Measurements from ENCODE around the gene UCP3. TPM values are rescaled to one million over a fixed set of nuclear protein-coding genes. Genes with fewer than 3 reads are reported as not detected.

UCP3 gene
- total and polyA plus RNA-seq, 10 of the 15 experiments (the other 5 are each of a cell fraction or from before 2014, with no cell fraction given), result 0.02 to 1.9 (median 0.94) TPM

- TF ChIP-seq USF2 (IDR thresholded peaks at IDR 0.05; ENCODE audit: borderline replicate concordance, low read depth, low read length) (no peak), RFX5 (IDR thresholded peaks at IDR 0.05; ENCODE audit: low read depth, low read length) (no peak)
Measured at GRCh38 chr11:74008373-74009229, at the start of gene UCP3 (continued).

GRCh38 chr11:74057249-74058151 lies 48.6 kb upstream of the UCP3 start:
- Histone ChIP-seq H3K4me1 (ENCODE audit: control insufficient read depth, insufficient read depth, low read length) (no peaks in the 10 kb centered on the region), H3K36me3 (ENCODE audit: control insufficient read depth in 2 of 2, insufficient read depth in 2 of 2, low read length in 1 of 2) (peaks cover 0 to 7% of the 10 kb centered on the region in 2 experiments; a peak in 1 of 4 replicates), H3K9ac (ENCODE audit: control insufficient read depth, insufficient read depth, low read length) (no peak overlapping the region), H3K27ac (ENCODE audit: control insufficient read depth, insufficient read depth) (no peak overlapping the region), H3K9me3 (replicated peaks; ENCODE audit: control insufficient read depth, insufficient read depth, low read length) (peaks cover 2% of the 10 kb centered on the region; the same call in 1 of the 3 replicates), H3K27me3 (replicated peaks in 1 of 2; ENCODE audit: control insufficient read depth in 2 of 2, insufficient read depth in 2 of 2, low read length in 1 of 2) (no peaks in the 10 kb centered on the region), H3K79me2 (ENCODE audit: control insufficient read depth, insufficient read depth, low read length) (no peaks in the 10 kb centered on the region), H2AFZ (ENCODE audit: control insufficient read depth, low read depth, low read length) (no peak overlapping the region), H3K4me2 (ENCODE audit: control insufficient read depth, insufficient read depth) (no peak overlapping the region), H3K4me3 (no peak overlapping the region), H4K20me1 (ENCODE audit: control insufficient read depth, insufficient read depth) (no peaks in the 10 kb centered on the region)
- ChIA-PET RAD21 (ENCODE audit: unreplicated experiment) (no interaction called here), CTCF (interaction anchor here (0.6 to 0.7 kb wide), 2 partner anchors 63 to 97 kb away, joined by 3 read pairs; no protein-coding TSS in a partner anchor), SMC1A (ENCODE audit: uncharacterized antibody, unreplicated experiment) (interaction anchor here (1.9 to 2.2 kb wide), 2 partner anchors 11 to 77 kb away, joined by 6 to 7 read pairs; no protein-coding TSS in a partner anchor), POLR2A (no interaction called here)
- no peak for ATAC-seq
- intact Hi-C loops (cut with micrococcal nuclease; ENCODE audit: unreplicated experiment), result no loop called here
- WGBS (ENCODE audit: insufficient coverage, insufficient replicate concordance, low lambda C conversion rate, missing lambda C conversion rate), result 96% methylated on average over 8 of the region's 8 CpGs
- BruUV-seq (replicated peaks), result no TSS peak
- DNase-seq (ENCODE audit: low read depth, low spot score), result no peak
- no peak for FAIRE-seq
- in situ Hi-C loops (cut with MboI), result no loop called here
- no peak for TF ChIP-seq ZNF217 (IDR thresholded peaks at IDR 0.05)
- TF ChIP-seq STAT3 (IDR thresholded peaks at IDR 0.05; ENCODE audit: low read depth, low read length), result no peak
- no peak for TF ChIP-seq MEF2B (IDR thresholded peaks at IDR 0.05; ENCODE audit: partially characterized antibody, poor library complexity, severe bottlenecking)
- TF ChIP-seq NRF1 (conservative IDR thresholded peaks at IDR 0.05; ENCODE audit: low read depth, low read length), result no peak
- no peak for TF ChIP-seq SKIL (IDR thresholded peaks at IDR 0.05; ENCODE audit: low read depth, poor library complexity, severe bottlenecking)
- no peak for TF ChIP-seq PML (IDR thresholded peaks at IDR 0.05; ENCODE audit: low read length)
- no peak for TF ChIP-seq TAF1 (IDR thresholded peaks at IDR 0.05; ENCODE audit: borderline replicate concordance, low read depth, low read length)
- TF ChIP-seq ATF7 (IDR thresholded peaks at IDR 0.05; ENCODE audit: low read depth), result no peak
- TF ChIP-seq HDGF (IDR thresholded peaks at IDR 0.05), result no peak
- TF ChIP-seq, protein P1, sequence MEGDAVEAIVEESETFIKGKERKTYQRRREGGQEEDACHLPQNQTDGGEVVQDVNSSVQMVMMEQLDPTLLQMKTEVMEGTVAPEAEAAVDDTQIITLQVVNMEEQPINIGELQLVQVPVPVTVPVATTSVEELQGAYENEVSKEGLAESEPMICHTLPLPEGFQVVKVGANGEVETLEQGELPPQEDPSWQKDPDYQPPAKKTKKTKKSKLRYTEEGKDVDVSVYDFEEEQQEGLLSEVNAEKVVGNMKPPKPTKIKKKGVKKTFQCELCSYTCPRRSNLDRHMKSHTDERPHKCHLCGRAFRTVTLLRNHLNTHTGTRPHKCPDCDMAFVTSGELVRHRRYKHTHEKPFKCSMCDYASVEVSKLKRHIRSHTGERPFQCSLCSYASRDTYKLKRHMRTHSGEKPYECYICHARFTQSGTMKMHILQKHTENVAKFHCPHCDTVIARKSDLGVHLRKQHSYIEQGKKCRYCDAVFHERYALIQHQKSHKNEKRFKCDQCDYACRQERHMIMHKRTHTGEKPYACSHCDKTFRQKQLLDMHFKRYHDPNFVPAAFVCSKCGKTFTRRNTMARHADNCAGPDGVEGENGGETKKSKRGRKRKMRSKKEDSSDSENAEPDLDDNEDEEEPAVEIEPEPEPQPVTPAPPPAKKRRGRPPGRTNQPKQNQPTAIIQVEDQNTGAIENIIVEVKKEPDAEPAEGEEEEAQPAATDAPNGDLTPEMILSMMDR (IDR thresholded peaks at IDR 0.05 in 2 of 3, conservative IDR thresholded peaks at IDR 0.05 in 1 of 3; ENCODE audit: control insufficient read depth in 2 of 3, extremely low read depth in 1 of 3, insufficient read depth in 1 of 3, low read depth in 3 of 3, low read length in 3 of 3), result no peak

All from GM12878 (cell line).